Esophagus muscularis mucosa (tissue), 4 donors: ENCODE results near the gene SMIM1. TPM values are rescaled to one million over a fixed set of nuclear protein-coding genes. Genes with fewer than 3 reads are reported as not detected.
A peak's percentile ranks its signal among the peaks of the same experiment; 100 is the strongest.

Experiments used
- DNase-seq: peaks from one replicate; pipeline ENCODE4 v3.0.0-alpha.2; 2017; ENCODE audit errors: extremely low spot score
- H3K27ac ChIP-seq, 4 donors: fragments of 200-600 bp; sonication (generic); replicated peaks in 1 of 4; 1 replicate in 3 of 4; 2 replicates in 1 of 4; pipeline ENCODE4 v1.5.1; 2016 to 2019; ENCODE audit warnings: mild to moderate bottlenecking in 1 of 4
- H3K27me3 ChIP-seq, 4 donors: fragments of 200-600 bp; sonication (generic); one replicate each; pipeline versions ENCODE4 v1.5.1 to v1.6.0; 2016 to 2019
- H3K36me3 ChIP-seq, 4 donors: fragments of 200-600 bp; sonication (generic); one replicate each; pipeline ENCODE4 v1.5.1; 2016 to 2019
- H3K4me1 ChIP-seq, 4 donors: fragments of 200-600 bp; sonication (generic); one replicate each; pipeline ENCODE4 v1.5.1; 2016 to 2019
- H3K4me3 ChIP-seq, 4 donors: fragments of 200-600 bp; sonication (generic); 1 replicate in 2 of 4; 2 replicates in 2 of 4; pipeline ENCODE4 v1.5.1; 2016 to 2019; ENCODE audit warnings: mild to moderate bottlenecking in 4 of 4, moderate library complexity in 1 of 4
- H3K9me3 ChIP-seq, 4 donors: fragments of 200-600 bp; sonication (generic); 1 replicate in 3 of 4; 2 replicates in 1 of 4; pipeline ENCODE4 v1.5.1; 2016 to 2019
- EP300 ChIP-seq: sonication (generic); formaldehyde crosslinking; IDR thresholded peaks from one replicate; pipeline ENCODE4 v1.6.1; 2017; ENCODE audit warnings: antibody characterized with exemption
- POLR2A ChIP-seq: fragments of 450-650 bp; IDR thresholded peaks from one replicate; pipeline ENCODE4 v1.6.1; 2017; ENCODE audit warnings: antibody characterized with exemption, moderate library complexity, mild to moderate bottlenecking, low read depth
- POLR2AphosphoS5 ChIP-seq, 2 donors: sonication (generic); formaldehyde crosslinking; IDR thresholded peaks; one replicate each; pipeline ENCODE4 v1.6.1; 2017; ENCODE audit warnings: antibody characterized with exemption in 2 of 2
- WGBS: methylation state at CpG from one replicate; pipeline ENCODE4 v1.1.5; 2018; 5-methylcytosine and 5-hydroxymethylcytosine counted together
- intact Hi-C: fragments of 100-400 bp; cut with DNase I; formaldehyde crosslinking; loops from one replicate; pipeline ENCODE4 v1.15.1; 2023
- total RNA-seq, 4 donors: library from RNA; depleted of rRNA; stranded (reverse); fragments of >200 nt; gene quantifications; one replicate each; pipeline versions ENCODE4 v1.1.0 to v1.2.1, GENCODE V29; 2016
- TF ChIP-seq, protein P1 (sequence below), 3 experiments: fragments of 200-600 bp in 2 of 3; fragments of 450-650 bp in 1 of 3; sonication (generic) in 2 of 3; IDR thresholded peaks; one replicate each; pipeline ENCODE4 v1.5.1; 2017 to 2019; ENCODE audit warnings: antibody characterized with exemption in 3 of 3, mild to moderate bottlenecking in 2 of 3, moderate library complexity in 1 of 3

Gene SMIM1
- total RNA-seq, 4 donors from 2014 or later = 10.5 to 16.3 (median 13.3) TPM

DNA sequence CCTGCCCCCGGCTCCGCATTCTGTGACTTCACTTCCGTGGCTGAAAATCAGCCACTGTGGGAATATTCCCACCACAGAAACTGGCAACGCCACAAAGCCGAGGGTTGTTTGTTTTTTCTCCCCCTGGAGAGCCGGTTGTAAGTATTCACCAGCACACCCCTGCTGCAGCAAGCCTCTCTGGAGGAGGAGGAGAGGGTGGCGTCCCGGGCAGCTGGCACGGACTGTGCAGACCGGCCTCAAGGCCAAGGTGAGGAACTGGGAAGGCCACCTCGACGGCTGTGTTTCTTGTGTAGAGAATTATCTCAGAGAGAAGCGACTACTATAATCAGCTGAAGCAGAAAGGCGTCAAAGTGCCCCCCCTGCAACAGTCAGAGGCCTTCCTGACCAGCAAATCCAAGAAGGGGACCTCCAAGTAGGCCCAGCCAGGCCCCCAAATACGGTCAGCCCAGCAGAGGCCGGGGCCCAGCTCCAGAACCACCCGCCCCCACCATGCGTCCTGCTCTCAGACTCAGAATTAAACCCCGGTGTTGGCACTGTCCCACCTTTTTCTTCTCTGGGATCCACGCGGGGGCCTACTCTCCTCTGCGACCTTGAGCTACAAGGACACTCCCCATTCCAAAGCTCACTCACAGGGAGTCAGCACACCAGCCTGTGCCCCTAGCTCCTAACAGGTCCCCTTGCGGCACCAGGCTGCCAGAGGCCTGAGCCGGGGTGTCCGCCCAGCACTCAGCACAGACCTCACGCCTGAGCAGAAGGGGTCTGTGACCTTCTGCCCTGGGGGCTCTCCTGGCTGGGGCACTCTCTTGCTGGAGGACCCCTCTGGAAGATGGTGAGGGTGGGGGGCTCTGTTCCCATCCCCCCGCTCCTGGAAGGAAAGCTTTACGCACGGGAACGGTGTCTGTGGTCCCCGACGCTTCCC, 1.2 kb upstream of the SMIM1 start:
- no peak for DNase-seq
- WGBS = 51% methylated on average over 24 of the region's 32 CpGs
- intact Hi-C loops = no loop called here
- Histone ChIP-seq H3K4me3 (peak overlapping the region; percentile 66 to 89 (median 76)), H3K36me3 (no peaks in the 10 kb centered on the region), H3K27ac (peak overlapping the region; percentile 77 to 91 (median 84)), H3K4me1 (peaks cover 36 to 58% (median 52%) of the 10 kb centered on the region in 4 donors), H3K9me3 (no peaks in the 10 kb centered on the region), H3K27me3 (peaks cover 0 to 5% (median 0%) of the 10 kb centered on the region in 4 donors)
- TF ChIP-seq, protein P1, sequence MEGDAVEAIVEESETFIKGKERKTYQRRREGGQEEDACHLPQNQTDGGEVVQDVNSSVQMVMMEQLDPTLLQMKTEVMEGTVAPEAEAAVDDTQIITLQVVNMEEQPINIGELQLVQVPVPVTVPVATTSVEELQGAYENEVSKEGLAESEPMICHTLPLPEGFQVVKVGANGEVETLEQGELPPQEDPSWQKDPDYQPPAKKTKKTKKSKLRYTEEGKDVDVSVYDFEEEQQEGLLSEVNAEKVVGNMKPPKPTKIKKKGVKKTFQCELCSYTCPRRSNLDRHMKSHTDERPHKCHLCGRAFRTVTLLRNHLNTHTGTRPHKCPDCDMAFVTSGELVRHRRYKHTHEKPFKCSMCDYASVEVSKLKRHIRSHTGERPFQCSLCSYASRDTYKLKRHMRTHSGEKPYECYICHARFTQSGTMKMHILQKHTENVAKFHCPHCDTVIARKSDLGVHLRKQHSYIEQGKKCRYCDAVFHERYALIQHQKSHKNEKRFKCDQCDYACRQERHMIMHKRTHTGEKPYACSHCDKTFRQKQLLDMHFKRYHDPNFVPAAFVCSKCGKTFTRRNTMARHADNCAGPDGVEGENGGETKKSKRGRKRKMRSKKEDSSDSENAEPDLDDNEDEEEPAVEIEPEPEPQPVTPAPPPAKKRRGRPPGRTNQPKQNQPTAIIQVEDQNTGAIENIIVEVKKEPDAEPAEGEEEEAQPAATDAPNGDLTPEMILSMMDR (IDR thresholded peaks at IDR 0.05) = no peak
- TF ChIP-seq EP300 = no peak

DNA sequence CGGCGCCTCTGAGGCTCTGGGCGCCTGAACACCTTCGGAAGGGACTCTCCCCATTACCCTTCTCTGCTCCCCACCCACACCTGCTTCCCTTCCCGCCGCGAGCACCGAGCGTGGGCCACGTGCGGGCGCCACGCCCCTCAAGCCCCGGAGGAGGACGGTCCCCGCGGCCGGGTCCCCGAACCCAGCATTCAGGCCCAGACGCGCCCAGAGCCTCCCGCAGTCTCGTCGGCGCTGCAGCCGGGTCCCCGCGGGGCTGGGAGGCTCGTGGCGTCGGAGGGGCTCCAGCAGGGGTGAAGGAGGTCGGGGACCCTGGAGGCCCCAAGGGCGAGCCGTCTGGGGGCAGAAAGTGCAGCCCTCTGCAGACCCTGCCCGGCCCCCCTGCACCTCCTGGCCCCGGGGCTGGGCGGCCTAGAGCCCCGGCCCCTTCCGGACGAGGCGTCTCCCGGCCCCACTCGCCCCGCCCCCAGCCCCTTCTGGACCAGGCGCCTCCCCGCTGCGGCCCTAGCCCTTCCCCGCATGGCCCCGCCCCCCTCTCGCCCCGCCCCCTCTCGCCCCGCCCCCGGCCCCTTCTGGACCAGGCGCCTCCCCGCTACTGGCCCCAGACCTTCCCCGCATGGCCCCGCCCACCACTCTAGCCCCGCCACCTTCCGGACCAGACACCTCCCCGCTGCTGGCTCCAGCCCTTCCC, 378 bp upstream of the SMIM1 start:
- Histone ChIP-seq H3K27me3 (peaks cover 0 to 3% (median 0%) of the 10 kb centered on the region in 4 donors), H3K27ac (peak overlapping the region; percentile 77 to 91 (median 84)), H3K4me3 (peak overlapping the region; percentile 66 to 89 (median 76)), H3K36me3 (no peaks in the 10 kb centered on the region), H3K4me1 (peaks cover 36 to 58% (median 53%) of the 10 kb centered on the region in 4 donors), H3K9me3 (no peaks in the 10 kb centered on the region)
- peak; percentile 98 for DNase-seq
- intact Hi-C loops = no loop called here
- peak; percentile 16 for TF ChIP-seq POLR2A
- peak; percentile 23 to 74 for TF ChIP-seq POLR2AphosphoS5 (IDR thresholded peaks at IDR 0.05)
- TF ChIP-seq, protein P1 (IDR thresholded peaks at IDR 0.05) = no peak
- TF ChIP-seq EP300 = no peak
- WGBS = 0% methylated on average over 12 of the region's 61 CpGs

DNA sequence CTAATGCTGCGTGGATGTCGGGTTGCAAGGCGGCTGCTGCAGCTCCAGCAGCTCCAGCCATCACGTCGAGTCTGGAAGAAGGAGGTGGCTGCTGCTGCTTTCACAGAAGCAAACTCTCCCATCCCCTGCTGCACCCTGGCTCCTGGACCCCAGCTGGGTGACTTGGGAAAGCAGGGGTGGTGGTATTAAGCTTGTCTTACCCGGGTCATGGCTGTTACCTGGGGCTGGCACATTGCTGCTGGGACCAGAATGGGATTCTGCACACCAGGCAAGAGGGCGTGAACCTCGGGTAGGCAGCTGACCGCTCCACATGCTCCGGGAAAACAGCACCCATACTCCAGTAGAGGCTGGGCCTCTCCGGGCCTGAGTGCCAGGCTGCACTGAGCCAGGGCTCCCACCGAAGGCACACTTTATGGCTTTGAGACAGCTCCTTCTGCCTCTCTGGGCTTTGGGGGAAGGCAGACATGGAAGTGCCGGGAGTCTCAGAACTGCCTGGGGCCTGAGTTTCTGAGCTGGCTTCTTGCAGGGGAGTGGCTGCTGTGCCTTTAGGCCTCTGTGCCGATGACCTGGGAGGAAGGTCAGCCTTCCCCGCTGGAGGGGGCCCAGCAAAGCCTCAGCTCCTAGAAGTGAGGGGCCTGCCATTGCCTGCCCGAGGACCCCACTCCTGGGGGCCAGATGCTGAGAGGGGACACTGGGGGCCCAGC, 1.2 kb downstream of the SMIM1 start:
- DNase-seq = no peak
- TF ChIP-seq EP300 = no peak
- no peak for TF ChIP-seq POLR2AphosphoS5 (IDR thresholded peaks at IDR 0.05)
- TF ChIP-seq POLR2A = no peak
- TF ChIP-seq, protein P1 (IDR thresholded peaks at IDR 0.05) = no peak
- H3K9me3 ChIP-seq = no peaks in the 10 kb centered on the region
- WGBS = 75% methylated on average over 9 of the region's 16 CpGs
- H3K27ac ChIP-seq = peak overlapping the region; percentile 77 to 91 (median 84)
- H3K27me3 ChIP-seq = no peaks in the 10 kb centered on the region
- peaks cover 36 to 58% (median 53%) of the 10 kb centered on the region in 4 donors for H3K4me1 ChIP-seq
- peaks cover 0 to 13% (median 10%) of the 10 kb centered on the region in 4 donors for H3K36me3 ChIP-seq
- peak overlapping the region in 3 of 4 donors; percentile 76 to 89 (median 77) for H3K4me3 ChIP-seq
- intact Hi-C loops = no loop called here

DNA sequence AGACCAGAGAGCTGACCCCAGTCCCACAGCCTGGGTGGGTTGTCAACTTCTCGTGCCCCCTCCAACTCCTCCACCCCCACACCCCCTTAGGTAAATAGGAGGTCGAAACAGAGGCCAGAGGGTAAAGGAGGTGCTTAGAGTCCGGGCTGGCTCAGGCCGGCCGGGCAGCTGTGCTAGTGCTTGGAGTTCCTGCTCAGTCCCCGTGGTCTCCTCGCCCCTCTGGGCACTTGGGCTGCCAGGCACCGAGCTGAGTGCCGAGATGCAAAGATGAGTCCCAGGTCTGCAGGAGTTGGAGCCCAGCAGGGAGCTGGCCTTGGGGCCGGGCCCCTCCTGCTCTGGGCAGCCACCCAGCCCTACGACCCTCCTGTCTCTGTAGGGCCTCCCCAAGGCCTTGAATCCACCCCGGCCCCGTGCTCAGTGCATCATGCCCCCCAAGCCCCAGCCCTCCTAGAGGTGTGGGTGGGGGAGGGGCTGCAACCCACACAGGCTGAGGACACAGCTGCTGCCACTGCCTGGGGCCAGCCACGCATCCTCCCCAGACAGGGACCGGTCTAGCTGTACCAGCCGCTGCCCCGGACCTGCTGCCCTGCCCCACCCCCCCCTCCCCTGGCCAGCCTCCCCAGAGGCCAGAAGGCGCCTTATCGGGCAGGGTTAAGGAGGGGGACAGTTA, 1.9 kb downstream of the SMIM1 start:
- peaks cover 6 to 19% (median 17%) of the 10 kb centered on the region in 4 donors for H3K36me3 ChIP-seq
- no peaks in the 10 kb centered on the region for H3K27me3 ChIP-seq
- H3K27ac ChIP-seq = peak overlapping the region in 2 of 4 donors; percentile 79 to 89
- intact Hi-C loops = no loop called here
- H3K9me3 ChIP-seq = no peaks in the 10 kb centered on the region
- TF ChIP-seq EP300 (no peak), POLR2AphosphoS5 (IDR thresholded peaks at IDR 0.05) (no peak), POLR2A (no peak)
- TF ChIP-seq, protein P1 (IDR thresholded peaks at IDR 0.05) = no peak
- WGBS = 81% methylated on average over 11 of the region's 19 CpGs
- peaks cover 36 to 58% (median 53%) of the 10 kb centered on the region in 4 donors for H3K4me1 ChIP-seq
- no peak overlapping the region for H3K4me3 ChIP-seq
- DNase-seq = no peak
